Osteoblast (primary cell): Measurements from ENCODE around the gene CR1. TPM values are rescaled to one million over a fixed set of nuclear protein-coding genes. Genes with fewer than 3 reads are reported as not detected.
"Not testable (repeated sequence)": the region's sequence is repeated elsewhere in the genome, so short reads cannot be mapped to it uniquely, and the experiment has no call there.

Experiments
- DNase-seq: peaks from one replicate; pipeline ENCODE4 v3.0.0; 2011; ENCODE audit warnings: low spot score, mixed read lengths; ENCODE audit not compliant: insufficient read length; ENCODE audit errors: missing footprints
- H2AFZ ChIP-seq: 2 replicates; pipeline ENCODE4 v1.6.0; 2011; ENCODE audit warnings: mild to moderate bottlenecking, low read length
- H3K27ac ChIP-seq: 2 replicates; pipeline ENCODE4 v1.5.1; 2011; ENCODE audit warnings: mild to moderate bottlenecking, low read depth, low read length, moderate library complexity
- H3K27me3 ChIP-seq: 2 replicates; pipeline ENCODE4 v1.6.0; 2012; ENCODE audit warnings: mild to moderate bottlenecking, control low read depth, inconsistent platforms, low read length, moderate library complexity; ENCODE audit not compliant: insufficient read depth
- H3K36me3 ChIP-seq: 2 replicates; pipeline ENCODE4 v1.5.1; 2011; ENCODE audit warnings: mild to moderate bottlenecking, low read length, control low read depth, moderate library complexity; ENCODE audit not compliant: insufficient read depth
- H3K4me1 ChIP-seq: 2 replicates; pipeline ENCODE4 v1.5.1; 2011; ENCODE audit warnings: mild to moderate bottlenecking, low read length, control low read depth, moderate library complexity; ENCODE audit not compliant: insufficient read depth
- H3K4me2 ChIP-seq: 2 replicates; pipeline ENCODE4 v1.6.0; 2011; ENCODE audit warnings: mild to moderate bottlenecking, low read length; ENCODE audit not compliant: insufficient read depth
- H3K4me3 ChIP-seq: fragments of 200-600 bp; sonication (generic); 3 replicates; pipeline ENCODE4 v1.5.1; 2012; ENCODE audit warnings: mild to moderate bottlenecking, low read length, inconsistent platforms; ENCODE audit not compliant: insufficient read depth
- H3K79me2 ChIP-seq: 2 replicates; pipeline ENCODE4 v1.6.0; 2012; ENCODE audit warnings: mild to moderate bottlenecking, low read length, control low read depth, inconsistent platforms; ENCODE audit not compliant: insufficient read depth
- H3K9me3 ChIP-seq: 2 replicates; pipeline ENCODE4 v1.5.1; 2011; ENCODE audit warnings: low read depth, low read length, control low read depth
- H4K20me1 ChIP-seq: 2 replicates; pipeline ENCODE4 v1.6.0; 2012; ENCODE audit warnings: mild to moderate bottlenecking, low read length, control low read depth; ENCODE audit not compliant: insufficient read depth
- total RNA-seq: library from RNA; depleted of rRNA; stranded (reverse); fragments of >200 nt; gene quantifications from 2 replicates; pipeline ENCODE4 v1.2.3, GENCODE V29; 2012
- TF ChIP-seq, protein P1 (sequence below): IDR thresholded peaks from 2 replicates; pipeline ENCODE4 v1.5.1; 2011; ENCODE audit warnings: mild to moderate bottlenecking, low read depth, low read length, moderate library complexity; ENCODE audit errors: extremely low read depth

Gene CR1
- total RNA-seq, 1 donor = under 0.01 TPM

DNA sequence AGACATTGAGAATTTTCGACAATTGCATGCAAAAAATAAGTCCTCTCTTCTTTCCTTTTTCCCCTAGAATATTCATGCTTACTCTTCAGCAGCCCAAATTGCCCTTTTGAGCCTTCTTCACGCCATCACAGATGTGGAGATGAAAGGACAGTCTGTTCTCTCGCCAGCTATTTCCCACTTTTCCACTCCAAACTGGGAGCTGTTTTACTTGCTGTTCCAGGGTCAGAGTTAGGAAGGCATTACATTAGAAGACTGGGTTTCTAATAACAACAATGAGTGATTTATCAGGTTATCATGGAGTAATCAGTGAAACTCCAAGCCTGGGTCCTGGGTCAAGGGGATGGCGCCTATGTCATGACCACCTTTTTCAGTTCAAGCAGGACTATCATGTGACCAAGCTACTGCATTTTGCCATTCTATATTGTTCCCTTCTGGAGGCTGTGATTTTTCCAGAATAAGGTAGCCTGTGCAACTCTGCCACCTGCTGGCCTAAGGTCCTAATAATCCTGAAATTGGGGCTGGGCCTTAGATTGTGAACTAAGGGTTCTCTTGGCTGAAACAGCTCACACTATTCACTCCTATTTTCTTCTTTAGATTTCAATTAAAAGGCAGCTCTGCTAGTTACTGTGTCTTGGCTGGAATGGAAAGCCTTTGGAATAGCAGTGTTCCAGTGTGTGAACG lies 50.9 kb downstream of the CR1 start:
- DNase-seq, H3K36me3 ChIP-seq, H3K27me3 ChIP-seq, H2AFZ ChIP-seq, H3K9me3 ChIP-seq, H3K4me1 ChIP-seq, H3K4me3 ChIP-seq, H4K20me1 ChIP-seq, H3K79me2 ChIP-seq, H3K4me2 ChIP-seq, H3K27ac ChIP-seq: not testable (repeated sequence)

DNA sequence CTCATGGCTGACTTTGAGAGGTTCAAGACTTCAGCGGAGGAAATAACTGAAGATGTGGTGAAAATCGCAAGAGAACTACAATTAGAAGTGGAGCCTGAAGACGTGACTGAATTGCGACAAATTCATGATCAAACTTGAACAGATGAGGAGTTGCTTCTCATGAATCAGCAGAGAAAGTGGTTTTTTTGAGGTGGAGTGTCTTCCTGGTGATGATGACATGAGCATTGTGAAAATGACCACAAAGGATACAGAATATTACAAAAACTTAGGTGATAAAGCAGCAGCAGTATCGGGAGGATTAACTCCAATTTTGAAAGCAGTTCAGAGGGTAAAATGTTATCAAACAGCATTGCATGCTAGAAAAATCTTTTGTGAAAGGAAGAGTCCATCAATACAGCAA lies 58.9 kb downstream of the CR1 start:
- not testable (repeated sequence) for H3K79me2 ChIP-seq, H3K27me3 ChIP-seq, H4K20me1 ChIP-seq, H3K36me3 ChIP-seq, H3K4me2 ChIP-seq, H3K9me3 ChIP-seq, H3K4me1 ChIP-seq, H2AFZ ChIP-seq, H3K4me3 ChIP-seq, H3K27ac ChIP-seq, DNase-seq

DNA sequence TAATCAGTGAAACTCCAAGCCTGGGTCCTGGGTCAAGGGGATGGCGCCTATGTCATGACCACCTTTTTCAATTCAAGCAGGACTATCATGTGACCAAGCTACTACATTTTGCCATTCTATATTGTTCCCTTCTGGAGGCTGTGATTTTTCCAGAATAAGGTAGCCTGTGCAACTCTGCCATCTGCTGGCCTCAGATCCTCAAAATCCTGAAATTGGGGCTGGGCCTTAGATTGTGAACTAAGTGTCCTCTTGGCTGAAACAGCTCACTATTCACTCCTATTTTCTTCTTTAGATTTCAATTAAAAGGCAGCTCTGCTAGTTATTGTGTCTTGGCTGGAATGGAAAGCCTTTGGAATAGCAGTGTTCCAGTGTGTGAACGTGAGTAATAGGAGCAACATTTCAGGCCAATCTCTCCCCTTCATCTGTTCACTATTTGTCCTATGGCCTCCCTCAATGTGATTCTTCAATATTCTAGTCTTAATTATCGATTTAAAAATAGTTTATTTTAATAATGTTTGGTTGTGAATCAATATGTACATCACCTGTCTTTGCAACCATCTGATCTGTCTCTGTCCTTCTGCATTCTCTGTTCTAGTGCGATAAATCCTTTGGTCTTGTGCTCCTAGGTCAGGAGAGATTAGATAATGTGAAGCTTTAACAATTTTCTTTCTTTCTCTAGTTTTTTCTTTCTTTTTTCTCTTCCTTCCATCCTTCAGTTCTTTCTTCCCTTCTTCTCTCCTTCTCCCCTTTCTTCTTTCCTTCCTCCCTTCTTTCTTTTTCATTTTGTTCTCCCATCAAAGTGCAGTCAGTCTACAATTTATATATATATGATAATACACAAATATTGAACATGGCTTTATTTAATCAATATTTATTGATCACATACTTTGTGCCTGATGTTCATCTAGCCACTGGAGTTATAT lies 69.8 kb downstream of the CR1 start:
- Histone ChIP-seq H4K20me1 (no peaks in the 10 kb centered on the region), H3K27me3 (no peaks in the 10 kb centered on the region), H3K4me1 (no peaks in the 10 kb centered on the region), H3K36me3 (no peaks in the 10 kb centered on the region), H3K9me3 (no peaks in the 10 kb centered on the region), H2AFZ (no peak overlapping the region), H3K4me2 (no peak overlapping the region), H3K4me3 (no peak overlapping the region), H3K79me2 (no peaks in the 10 kb centered on the region), H3K27ac (no peak overlapping the region)
- DNase-seq = no peak
- TF ChIP-seq, protein P1, sequence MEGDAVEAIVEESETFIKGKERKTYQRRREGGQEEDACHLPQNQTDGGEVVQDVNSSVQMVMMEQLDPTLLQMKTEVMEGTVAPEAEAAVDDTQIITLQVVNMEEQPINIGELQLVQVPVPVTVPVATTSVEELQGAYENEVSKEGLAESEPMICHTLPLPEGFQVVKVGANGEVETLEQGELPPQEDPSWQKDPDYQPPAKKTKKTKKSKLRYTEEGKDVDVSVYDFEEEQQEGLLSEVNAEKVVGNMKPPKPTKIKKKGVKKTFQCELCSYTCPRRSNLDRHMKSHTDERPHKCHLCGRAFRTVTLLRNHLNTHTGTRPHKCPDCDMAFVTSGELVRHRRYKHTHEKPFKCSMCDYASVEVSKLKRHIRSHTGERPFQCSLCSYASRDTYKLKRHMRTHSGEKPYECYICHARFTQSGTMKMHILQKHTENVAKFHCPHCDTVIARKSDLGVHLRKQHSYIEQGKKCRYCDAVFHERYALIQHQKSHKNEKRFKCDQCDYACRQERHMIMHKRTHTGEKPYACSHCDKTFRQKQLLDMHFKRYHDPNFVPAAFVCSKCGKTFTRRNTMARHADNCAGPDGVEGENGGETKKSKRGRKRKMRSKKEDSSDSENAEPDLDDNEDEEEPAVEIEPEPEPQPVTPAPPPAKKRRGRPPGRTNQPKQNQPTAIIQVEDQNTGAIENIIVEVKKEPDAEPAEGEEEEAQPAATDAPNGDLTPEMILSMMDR = peak; percentile 44

DNA sequence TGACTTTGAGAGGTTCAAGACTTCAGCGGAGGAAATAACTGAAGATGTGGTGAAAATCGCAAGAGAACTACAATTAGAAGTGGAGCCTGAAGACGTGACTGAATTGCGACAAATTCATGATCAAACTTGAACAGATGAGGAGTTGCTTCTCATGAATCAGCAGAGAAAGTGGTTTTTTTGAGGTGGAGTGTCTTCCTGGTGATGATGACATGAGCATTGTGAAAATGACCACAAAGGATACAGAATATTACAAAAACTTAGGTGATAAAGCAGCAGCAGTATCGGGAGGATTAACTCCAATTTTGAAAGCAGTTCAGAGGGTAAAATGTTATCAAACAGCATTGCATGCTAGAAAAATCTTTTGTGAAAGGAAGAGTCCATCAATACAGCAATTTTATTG lies 76.0 kb downstream of the CR1 start:
- H3K4me2 ChIP-seq, H3K27me3 ChIP-seq, H4K20me1 ChIP-seq, H2AFZ ChIP-seq, H3K27ac ChIP-seq, H3K4me1 ChIP-seq, H3K79me2 ChIP-seq, H3K4me3 ChIP-seq, DNase-seq, H3K36me3 ChIP-seq, H3K9me3 ChIP-seq: not testable (repeated sequence)

DNA sequence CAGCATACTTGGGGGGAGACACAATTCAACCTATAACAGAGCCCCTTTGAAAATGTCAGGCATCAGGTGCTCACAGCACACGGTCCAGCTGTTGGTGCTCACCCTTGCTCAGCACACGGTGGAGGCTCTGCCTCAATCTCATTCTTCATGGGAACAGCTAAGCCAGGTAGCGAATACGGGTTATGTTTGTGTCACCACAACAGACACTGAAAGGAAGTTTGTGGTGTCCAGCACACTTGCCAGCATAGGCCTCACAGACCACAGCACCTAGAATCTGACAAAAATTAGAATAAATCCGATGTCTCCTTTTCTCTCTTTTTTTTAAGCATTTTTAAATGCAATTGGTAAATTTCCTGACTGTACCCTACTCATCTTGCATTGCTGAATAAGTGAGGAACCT lies 77.1 kb downstream of the CR1 start:
- not testable (repeated sequence) for H3K4me1 ChIP-seq, H3K36me3 ChIP-seq, H3K79me2 ChIP-seq, H3K4me3 ChIP-seq, H4K20me1 ChIP-seq, DNase-seq, H2AFZ ChIP-seq, H3K9me3 ChIP-seq, H3K4me2 ChIP-seq, H3K27me3 ChIP-seq, H3K27ac ChIP-seq

DNA sequence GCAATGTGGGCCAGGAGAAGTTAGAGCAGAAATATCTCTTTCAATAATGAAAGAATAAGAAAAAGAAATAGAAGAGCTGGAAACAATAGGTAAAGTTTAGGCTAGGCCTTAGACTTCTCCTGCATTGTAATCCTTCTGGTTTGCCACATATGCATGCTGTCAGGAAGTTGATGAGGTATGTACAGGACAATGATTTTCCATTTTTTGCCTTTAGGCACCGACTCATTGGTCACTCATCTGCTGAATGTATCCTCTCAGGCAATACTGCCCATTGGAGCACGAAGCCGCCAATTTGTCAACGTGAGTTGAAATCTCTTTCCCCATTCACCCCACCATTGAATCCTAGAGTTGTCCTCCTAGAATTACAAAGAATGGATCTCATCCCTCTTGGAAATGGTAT lies 79.4 kb downstream of the CR1 start:
- not testable (repeated sequence) for H3K27me3 ChIP-seq, H3K36me3 ChIP-seq, H3K4me2 ChIP-seq, H3K9me3 ChIP-seq, H2AFZ ChIP-seq, H3K4me1 ChIP-seq, H3K4me3 ChIP-seq, DNase-seq, H3K79me2 ChIP-seq, H3K27ac ChIP-seq, H4K20me1 ChIP-seq
